Activated CD8-positive, alpha-beta memory T cell treated with anti-CD3 and anti-CD28 coated beads, Interleukin-2, amount 50 U/mL, for 1 hour (primary cell): ENCODE data around the gene MYOCD.

Experiments
- DNase-seq: peaks from one replicate; pipeline ENCODE4 v3.0.0-alpha.2; 2020; ENCODE audit errors: extremely low read depth

The MYOCD gene

DNA sequence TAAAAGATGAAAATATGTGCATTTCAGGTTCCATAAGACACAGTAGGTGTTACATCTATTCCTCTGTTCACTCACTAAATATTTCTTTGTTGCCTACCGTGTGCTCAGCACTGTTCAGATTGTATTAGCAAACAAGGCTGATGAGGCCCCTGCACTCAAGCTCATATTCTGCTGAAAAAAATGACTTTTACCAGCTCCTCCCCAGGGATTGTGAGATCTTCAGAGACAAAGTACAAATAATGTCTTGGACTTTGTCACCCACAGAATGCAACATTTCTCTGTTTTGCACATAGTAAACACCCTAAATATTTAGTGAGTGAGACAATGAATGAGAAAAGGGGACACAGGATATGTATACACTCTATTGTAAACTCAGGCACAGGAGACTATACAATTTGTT, 21.9 kb upstream of the MYOCD start:
- DNase-seq = no peak

DNA sequence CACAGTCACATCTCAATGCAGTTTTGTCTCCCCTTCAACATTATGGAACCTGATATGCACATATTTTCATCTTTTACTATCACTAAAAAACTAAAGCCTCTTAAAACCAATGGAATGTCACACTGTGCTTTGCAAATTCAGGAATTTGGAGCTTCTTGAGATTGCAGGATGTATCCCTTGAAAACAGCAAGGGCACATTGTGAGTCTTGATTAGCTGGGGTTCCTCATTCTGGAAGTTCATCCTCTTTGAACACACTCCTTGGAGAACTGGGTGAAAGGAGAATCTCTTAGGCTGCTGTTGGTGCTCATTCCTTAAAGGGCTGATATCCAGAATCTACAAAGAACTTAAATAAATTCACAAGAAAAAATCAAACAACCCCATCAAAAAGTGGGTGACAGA, 21.1 kb upstream of the MYOCD start:
- DNase-seq = no peak

GRCh38 chr17:12646761-12647422, 18.8 kb upstream of the MYOCD start:
- DNase-seq = no peak

- DNase-seq = no peak
Observed at GRCh38 chr17:12648498-12648897, 17.2 kb upstream of the MYOCD start.

DNA sequence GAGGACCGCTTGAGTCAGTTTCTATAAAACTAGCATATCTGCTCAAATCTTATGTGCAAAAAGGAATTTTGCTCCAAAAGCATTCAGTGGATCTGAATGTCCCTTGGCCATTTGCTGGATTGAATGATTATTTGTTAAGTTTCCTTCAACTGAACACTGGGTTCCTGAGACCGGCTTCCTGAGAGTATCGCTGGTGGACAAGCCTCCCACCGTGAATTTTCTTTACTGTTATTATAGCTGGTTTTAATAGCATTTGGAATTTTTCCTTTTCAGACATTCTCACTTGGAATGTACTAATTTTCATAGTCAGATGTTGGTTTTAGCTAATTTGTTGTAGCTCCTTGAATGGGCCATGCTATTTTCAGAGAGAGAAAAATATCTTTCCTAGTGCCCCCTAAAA, 9.8 kb upstream of the MYOCD start:
- DNase-seq = no peak

GRCh38 chr17:12656354-12656753, 9.3 kb upstream of the MYOCD start:
- DNase-seq = no peak

DNA sequence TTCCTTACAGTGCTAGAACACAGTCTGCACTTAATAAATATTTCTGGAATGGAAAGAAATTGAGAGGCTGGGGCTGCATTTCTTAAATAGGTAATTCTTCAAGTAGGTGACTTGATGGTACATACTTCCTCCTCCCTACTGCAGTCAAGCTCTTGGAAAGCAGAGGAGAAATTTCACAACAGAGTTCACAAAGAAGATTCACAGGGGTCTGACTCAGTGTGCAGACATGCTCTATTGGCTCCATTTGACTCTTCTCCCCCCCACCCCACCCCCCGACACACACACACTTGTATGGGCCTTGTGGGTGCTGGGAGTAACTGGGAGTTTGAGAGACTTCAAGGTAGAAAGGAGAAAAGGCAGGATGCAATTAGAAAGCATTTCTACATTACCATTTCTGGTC, 6.2 kb upstream of the MYOCD start:
- DNase-seq = no peak

GRCh38 chr17:12664252-12664651, 1.4 kb upstream of the MYOCD start:
- DNase-seq = no peak

DNA sequence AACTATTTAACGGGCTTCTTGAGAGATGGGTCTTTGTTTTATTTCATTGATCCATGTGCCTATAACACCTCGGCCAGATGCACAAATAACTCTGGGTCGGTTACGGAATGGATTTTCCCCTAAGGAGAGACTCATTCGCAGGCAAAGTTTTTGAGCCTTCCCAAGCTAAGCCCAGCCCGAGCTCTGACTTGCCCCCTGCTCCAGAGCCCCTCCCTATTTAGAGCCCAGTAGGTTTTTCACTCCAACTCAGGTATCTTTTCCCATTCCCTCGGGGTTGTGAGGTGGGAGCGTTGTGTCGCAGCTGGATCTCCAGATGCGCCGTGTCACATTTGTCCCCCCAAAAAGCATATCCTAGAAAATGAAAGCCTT, 812 bp upstream of the MYOCD start:
- DNase-seq = no peak

DNA sequence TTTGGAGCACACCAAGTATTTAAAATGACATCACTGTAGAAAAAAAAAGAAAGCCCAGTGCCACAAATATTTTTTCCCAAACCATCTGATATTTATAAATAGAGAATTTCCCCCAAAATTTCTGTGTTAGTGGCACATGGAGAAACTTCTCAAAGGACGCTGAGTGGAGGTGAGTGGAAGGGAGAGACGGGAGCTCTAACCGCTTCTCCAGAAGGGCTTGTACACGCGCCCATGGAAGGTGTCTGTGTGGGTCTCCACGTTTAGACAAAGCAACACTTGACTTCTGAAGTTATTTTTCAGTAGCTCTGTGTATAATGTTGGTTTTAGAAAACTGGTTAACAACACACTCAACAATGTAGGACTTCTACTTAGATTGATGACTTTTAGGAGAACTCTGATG, 1.0 kb downstream of the MYOCD start:
- DNase-seq = no peak

- DNase-seq = no peak
Observed at GRCh38 chr17:12667299-12667958, 1.7 kb downstream of the MYOCD start.

- no peak for DNase-seq
Observed at GRCh38 chr17:12671906-12672305, 6.2 kb downstream of the MYOCD start.

DNA sequence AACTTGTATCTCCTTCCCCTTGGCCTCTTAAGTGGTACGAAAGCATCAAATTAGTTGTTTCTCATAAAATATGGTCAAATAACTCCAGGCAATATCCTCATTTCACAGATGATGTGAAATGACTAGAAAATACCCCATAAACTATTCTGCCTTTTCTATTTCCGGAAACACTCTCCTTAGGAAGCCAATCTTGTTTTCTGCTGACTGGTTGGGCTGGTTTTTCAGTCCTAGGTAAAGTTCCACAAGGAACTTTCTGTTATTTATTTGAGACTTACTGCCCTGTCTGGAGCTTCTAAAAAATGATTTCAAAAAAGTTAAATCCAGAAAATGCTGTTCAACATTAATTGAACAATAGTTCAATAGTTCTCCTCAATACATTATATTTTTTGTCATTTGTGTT, 7.3 kb downstream of the MYOCD start:
- no peak for DNase-seq

GRCh38 chr17:12673788-12674187, 8.1 kb downstream of the MYOCD start:
- no peak for DNase-seq

- DNase-seq = no peak
Observed at GRCh38 chr17:12680407-12680897, 14.8 kb downstream of the MYOCD start.

DNA sequence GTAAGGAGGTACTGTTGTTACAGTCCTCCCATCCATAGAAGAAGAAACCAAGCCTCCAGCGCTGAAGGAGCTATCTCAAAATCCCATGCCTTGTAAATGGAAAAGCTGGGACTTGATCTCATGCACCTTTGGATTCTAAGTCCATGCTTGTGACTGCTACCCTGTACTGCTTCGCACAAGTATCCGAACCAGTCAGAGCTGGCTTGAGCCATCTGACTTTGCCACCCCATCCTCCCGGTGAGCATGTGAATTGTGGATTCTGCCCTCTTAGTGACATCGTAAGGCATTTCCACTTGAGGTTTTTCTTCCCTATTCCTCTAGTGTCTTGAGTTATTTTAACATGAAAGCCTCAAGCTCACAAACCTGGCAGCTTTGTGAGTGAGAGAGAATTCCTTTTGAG, 15.3 kb downstream of the MYOCD start:
- DNase-seq = no peak

DNA sequence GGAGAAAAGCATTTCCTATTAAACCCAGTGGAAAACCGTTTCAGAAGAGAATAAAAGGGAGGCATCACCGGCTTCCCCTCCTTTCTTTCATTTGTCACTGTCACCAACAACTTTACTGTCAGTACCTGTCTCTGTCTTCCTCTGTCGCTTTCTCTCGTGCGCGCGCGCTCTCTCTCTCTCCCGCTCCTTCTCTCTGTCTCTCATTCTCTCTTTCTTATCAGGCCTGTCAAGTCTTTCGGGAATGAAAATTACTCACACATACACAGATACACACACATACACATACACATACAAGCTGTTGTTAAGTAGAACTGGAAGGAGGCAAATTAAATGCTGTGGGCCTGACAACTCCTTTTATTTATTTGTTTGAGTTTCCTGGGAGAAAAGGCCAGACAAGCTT, 17.6 kb downstream of the MYOCD start:
- DNase-seq = no peak

DNA sequence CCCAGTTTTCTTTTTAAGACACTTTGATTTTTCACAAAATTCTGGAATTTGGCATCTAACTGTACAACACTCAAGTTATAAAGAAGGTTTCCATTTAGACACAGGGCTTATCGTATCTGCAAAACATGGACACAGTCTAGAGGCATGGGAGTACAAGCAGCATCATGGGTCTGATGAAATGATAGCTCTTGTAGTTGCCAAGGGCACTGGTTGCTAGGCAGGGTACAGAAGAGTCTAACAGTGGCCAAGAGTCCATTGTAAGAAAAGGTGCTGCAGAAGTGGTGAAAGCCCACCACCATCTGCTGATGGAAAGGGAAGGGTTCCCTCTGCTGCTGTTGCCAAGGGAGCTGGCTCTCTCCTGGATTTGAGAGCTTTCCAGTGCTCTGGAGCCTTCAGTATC, 20.8 kb downstream of the MYOCD start:
- no peak for DNase-seq

GRCh38 chr17:12688382-12688781, 22.7 kb downstream of the MYOCD start:
- DNase-seq = no peak

DNA sequence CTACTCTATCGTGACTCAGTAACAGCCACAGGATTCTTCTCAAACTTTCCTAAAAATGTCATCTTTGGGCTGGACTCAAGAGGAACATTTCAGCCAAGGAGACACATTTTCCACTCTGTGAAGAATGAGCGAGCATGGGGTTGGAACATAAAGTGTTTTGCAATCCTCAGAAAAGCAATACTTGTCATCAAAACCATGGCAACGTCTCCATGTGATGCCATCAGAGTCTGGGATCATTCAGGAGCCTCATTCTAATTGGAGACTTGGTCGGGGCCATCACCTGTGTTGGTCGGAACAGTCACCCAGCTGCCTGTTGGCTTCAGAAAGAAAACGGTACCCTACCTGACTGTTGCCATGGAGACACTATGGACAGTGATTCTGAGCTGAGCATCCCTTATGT, 25.5 kb downstream of the MYOCD start:
- no peak for DNase-seq

DNA sequence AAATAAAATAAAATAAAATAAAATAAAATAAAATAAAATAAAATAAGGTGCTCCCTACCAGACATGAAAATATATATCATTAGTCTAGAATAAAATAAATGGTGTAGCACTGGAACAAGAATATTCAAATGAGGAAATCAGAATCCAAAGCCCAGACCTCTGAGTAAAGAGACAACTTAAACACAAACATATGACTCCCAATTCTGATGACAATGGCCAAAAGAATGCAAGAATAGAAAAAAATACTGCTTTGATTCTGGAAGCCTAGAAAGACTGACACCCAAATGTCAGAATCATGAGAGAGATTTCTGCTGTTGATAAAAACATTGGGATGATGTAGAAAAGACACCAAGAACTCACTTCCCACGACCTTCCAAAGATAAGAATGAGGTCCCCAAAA, 27.9 kb downstream of the MYOCD start:
- no peak for DNase-seq

- no peak for DNase-seq
Observed at GRCh38 chr17:12706070-12706469, 40.4 kb downstream of the MYOCD start.

DNA sequence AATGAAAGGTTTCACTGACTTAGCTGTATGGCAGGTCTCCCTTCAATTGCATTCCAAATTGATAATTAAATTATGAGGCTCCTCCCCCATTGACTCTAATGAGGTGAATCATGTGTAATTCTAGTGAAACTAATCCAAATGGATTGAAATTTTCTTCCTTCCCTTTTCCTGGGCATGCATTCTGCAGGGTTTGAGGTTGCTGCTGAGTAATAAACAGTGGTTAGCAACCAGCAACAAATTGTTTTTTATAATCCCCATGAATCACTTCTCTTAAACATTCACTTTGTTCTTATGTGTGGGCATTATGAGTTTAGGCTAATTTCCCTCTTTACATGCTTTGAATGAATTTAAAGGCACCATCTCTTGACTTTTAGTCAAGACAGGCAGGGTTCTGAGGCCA, 43.4 kb downstream of the MYOCD start:
- no peak for DNase-seq

DNA sequence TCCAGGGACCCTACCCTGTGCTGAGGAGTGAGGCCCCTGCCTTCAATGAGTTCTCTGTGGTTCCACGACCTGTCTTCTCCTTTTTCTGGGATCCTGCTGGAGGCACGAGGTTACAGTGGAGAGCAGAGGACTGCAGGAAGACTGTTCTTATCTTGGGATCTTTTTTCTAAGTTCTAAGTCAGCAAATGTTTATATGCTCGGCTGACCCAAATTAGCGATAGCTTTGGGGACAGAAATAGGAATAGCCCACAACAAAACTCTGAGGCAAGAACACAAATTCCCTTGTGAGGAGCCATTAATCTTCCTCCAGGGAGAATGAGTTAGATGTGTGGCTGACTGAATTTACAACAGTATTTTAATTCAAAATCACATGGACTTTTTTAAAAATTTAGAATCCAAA, 46.7 kb downstream of the MYOCD start:
- DNase-seq = no peak
